WERI-Rb-1 (cell line): ENCODE results near the gene SQOR.

Experiments used
- DNase-seq: peaks from one replicate; pipeline ENCODE4 v3.0.0-alpha.2; 2020
- H3K27ac ChIP-seq: fragments of 250-450 bp; sonication (Bioruptor Pico); 2 replicates; pipeline ENCODE4 v1.5.1; 2020; ENCODE audit warnings: mild to moderate bottlenecking, moderate library complexity
- H3K27me3 ChIP-seq: fragments of 250-450 bp; sonication (Bioruptor Pico); 2 replicates; pipeline ENCODE4 v1.5.1; 2021; ENCODE audit warnings: mild to moderate bottlenecking, low read depth, moderate library complexity; ENCODE audit not compliant: insufficient read depth, severe bottlenecking
- H3K36me3 ChIP-seq: fragments of 250-450 bp; sonication (Bioruptor Pico); 2 replicates; pipeline ENCODE4 v1.5.1; 2020; ENCODE audit warnings: mild to moderate bottlenecking, moderate library complexity
- H3K4me3 ChIP-seq: 2 replicates; pipeline ENCODE4 v1.5.1; 2011; ENCODE audit warnings: low read depth, mild to moderate bottlenecking, control low read depth, low read length
- H3K9me3 ChIP-seq: fragments of 250-450 bp; sonication (Bioruptor Pico); 2 replicates; pipeline ENCODE4 v1.5.1; 2021; ENCODE audit warnings: mild to moderate bottlenecking, moderate library complexity; ENCODE audit not compliant: severe bottlenecking
- TF ChIP-seq, protein P1 (sequence below): IDR thresholded peaks from 2 replicates; pipeline ENCODE4 v1.5.1; 2011; ENCODE audit warnings: low read depth, mild to moderate bottlenecking, control low read depth, inconsistent platforms, low read length

SQOR gene

DNA sequence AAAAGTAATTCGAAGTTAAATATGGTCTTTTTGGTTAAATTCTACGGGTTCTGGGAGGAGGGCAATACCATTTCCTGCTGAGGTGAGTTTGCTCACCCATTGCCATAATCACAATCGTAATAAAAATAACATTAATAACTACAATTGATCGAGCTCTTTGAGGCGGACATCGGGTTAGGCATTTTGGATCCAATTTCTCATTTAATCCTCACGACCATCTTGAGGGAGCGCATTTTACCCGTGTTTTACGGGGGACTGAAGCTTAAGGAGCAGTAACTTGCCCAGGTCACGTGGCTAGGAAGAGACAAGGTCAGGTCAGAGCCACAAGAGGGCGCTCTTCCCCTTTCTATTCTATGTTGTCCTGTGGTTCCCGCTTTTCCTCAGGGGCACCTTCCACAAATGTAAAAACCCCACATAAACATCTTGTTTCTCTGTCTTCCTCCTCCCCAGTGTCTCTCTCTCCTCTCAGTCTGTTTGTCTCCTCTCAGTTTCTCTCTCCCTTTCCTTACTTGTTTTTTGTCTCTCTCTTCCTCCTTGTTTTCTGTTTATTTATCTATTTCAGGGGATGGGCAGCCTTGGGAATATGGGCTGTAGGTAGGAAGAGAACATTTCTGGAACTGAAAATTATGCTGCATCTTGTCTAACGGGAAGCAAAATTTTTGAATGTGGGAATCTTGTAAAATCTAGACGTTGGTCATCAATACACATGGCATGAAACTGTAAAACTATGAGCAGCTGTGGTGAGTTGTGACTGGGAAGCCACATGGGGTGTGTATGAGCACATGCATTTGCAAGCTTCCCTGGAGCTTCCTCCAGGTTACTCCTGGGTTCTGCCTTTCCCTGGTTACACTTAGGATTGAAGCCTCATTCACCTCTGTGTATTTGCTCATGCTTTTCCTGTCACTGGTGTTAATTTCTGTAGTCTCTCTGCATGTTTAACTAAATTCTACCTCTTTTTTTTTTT, 71.0 kb downstream of the SQOR start:
- Histone ChIP-seq H3K4me3 (peak overlapping the region; percentile 64), H3K9me3 (no peaks in the 10 kb centered on the region), H3K27ac (peak overlapping the region; percentile 67), H3K36me3 (no peaks in the 10 kb centered on the region), H3K27me3 (no peaks in the 10 kb centered on the region)
- TF ChIP-seq, protein P1, sequence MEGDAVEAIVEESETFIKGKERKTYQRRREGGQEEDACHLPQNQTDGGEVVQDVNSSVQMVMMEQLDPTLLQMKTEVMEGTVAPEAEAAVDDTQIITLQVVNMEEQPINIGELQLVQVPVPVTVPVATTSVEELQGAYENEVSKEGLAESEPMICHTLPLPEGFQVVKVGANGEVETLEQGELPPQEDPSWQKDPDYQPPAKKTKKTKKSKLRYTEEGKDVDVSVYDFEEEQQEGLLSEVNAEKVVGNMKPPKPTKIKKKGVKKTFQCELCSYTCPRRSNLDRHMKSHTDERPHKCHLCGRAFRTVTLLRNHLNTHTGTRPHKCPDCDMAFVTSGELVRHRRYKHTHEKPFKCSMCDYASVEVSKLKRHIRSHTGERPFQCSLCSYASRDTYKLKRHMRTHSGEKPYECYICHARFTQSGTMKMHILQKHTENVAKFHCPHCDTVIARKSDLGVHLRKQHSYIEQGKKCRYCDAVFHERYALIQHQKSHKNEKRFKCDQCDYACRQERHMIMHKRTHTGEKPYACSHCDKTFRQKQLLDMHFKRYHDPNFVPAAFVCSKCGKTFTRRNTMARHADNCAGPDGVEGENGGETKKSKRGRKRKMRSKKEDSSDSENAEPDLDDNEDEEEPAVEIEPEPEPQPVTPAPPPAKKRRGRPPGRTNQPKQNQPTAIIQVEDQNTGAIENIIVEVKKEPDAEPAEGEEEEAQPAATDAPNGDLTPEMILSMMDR, result peak; percentile 78
- peak; percentile 82 for DNase-seq

DNA sequence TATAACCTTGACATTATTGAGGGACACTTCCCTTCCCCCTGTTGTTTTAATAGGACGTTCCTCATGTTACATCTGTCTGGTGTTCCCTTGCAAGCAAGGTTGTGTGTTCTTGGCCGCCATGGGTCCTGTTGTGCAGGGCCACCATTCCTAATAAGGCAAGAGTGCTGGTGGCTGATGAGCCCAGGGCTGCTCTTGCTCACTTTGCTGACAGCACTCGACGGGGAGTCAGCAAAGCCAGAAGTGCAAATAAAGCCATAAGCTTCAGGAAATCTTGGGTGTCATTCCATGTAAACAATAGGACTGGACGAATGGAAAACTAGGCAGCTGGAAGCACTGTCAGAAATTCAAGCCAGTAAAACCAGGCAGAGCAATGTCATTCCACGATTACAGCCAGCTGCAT, 75.8 kb downstream of the SQOR start:
- TF ChIP-seq, protein P1, result no peak
- H3K9me3 ChIP-seq, result no peaks in the 10 kb centered on the region
- H3K27me3 ChIP-seq, result no peaks in the 10 kb centered on the region
- DNase-seq, result no peak
- H3K27ac ChIP-seq, result no peak overlapping the region
- H3K36me3 ChIP-seq, result no peaks in the 10 kb centered on the region
- no peak overlapping the region for H3K4me3 ChIP-seq

DNA sequence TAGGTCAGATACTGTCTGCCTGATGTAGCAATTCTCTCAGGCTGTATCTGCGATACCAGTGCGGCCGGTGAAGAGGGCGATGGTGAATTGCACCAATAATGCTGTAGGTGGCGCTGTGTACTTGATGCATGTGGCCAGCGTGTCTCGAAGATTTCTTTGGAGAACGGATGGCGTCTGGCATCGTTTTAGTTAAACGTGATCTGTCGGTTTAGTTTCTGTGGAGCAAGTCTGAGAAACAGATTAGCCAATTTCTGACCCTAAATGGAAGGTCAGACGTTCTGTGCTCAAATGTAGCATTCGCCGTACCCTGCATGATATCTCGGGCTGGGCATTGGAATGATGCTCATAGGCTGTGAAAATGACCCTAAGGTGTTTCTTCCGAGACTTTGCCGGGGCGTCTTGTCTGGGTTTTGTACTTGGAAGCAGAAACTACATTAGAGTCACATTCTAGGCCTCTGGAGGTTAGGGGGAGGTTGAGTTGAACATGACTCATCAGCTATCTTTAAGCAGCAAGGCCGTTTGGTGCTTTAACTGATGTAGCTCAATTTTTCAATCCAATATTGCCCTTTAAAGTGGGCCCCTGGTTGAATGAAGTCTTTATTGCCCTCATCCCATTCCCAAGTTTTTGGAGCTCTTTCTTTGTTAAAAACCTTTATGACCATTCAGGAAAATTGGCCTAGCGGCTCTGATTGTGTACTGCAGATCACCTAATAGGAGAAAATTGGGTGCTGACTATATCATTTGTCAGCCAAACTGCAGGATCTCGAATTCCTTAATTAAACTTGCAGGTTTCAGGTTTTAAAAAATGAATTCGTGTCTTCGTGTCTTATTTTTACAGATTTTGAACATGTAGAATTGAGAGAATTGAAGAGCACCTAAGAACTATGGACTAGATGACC, 80.0 kb downstream of the SQOR start:
- H3K27me3 ChIP-seq, result no peaks in the 10 kb centered on the region
- H3K36me3 ChIP-seq, result no peaks in the 10 kb centered on the region
- TF ChIP-seq, protein P1, result peak; percentile 89
- no peak overlapping the region for H3K27ac ChIP-seq
- H3K9me3 ChIP-seq, result no peaks in the 10 kb centered on the region
- peak; percentile 79 for DNase-seq
- peak overlapping the region; percentile 9 for H3K4me3 ChIP-seq

DNA sequence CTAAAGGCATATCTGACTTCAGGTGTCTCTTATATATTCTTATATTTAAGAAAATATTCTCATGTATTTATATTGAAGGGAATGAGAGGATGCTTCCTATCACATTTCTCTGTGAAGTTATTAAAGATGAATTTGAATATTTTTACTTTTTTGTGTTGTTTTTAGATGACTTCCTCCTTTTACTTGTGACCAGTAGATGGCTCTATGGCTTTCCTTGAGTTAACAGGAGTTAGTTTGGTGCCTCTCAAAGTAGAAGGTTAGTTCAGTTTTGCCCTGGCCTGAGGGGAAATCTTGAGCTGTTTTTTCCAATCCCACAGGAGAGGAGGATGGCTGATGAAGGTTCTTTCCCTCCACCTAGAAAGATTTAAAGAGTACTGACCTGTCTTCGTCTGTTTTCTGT, 80.7 kb downstream of the SQOR start:
- TF ChIP-seq, protein P1, result peak; percentile 25; the same call in 1 of the 2 replicates
- H3K36me3 ChIP-seq, result no peaks in the 10 kb centered on the region
- no peak overlapping the region for H3K27ac ChIP-seq
- DNase-seq, result no peak
- H3K27me3 ChIP-seq, result no peaks in the 10 kb centered on the region
- no peak overlapping the region for H3K4me3 ChIP-seq
- no peaks in the 10 kb centered on the region for H3K9me3 ChIP-seq

DNA sequence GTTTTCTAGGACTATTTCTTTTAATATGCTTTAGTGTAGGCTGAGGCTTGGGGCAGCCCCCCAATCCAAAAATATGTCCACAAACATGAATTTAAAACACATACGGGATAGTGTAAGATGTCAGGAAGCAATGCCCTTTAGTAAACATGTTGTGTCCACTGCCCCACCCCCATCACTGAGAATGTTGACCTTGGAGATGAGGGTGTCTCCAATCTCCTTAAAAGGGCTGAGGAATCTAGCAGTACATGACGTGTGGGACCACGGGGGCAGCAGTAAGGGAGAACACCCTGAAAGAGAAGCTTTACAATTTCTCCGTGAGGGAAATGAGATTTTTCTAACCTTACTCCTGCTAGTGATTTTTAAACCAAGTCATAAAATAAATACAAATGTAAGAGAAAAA, 84.7 kb downstream of the SQOR start:
- no peaks in the 10 kb centered on the region for H3K9me3 ChIP-seq
- H3K27ac ChIP-seq, result no peak overlapping the region
- no peak overlapping the region for H3K4me3 ChIP-seq
- no peaks in the 10 kb centered on the region for H3K36me3 ChIP-seq
- DNase-seq, result peak; percentile 43
- no peaks in the 10 kb centered on the region for H3K27me3 ChIP-seq
- TF ChIP-seq, protein P1, result no peak
